GM10266 (cell line): Measurements from ENCODE around the gene CRTAP.

ENCODE experiments used
- DNase-seq: peaks from one replicate; pipeline ENCODE4 v3.0.0; 2012; ENCODE audit errors: extremely low spot score
- CTCF ChIP-seq: IDR thresholded peaks from 2 replicates; pipeline ENCODE4 v1.5.1; 2012; ENCODE audit warnings: mild to moderate bottlenecking, low read depth; ENCODE audit not compliant: control insufficient read depth, insufficient read depth; ENCODE audit errors: missing control alignments

The CRTAP gene

GRCh38 chr3:33128706-33129105 is 14.9 kb downstream of the CRTAP start:
- no peak for TF ChIP-seq CTCF
- no peak for DNase-seq

GRCh38 chr3:33130144-33130543 is 16.3 kb downstream of the CRTAP start:
- no peak for TF ChIP-seq CTCF
- DNase-seq, result no peak

DNA sequence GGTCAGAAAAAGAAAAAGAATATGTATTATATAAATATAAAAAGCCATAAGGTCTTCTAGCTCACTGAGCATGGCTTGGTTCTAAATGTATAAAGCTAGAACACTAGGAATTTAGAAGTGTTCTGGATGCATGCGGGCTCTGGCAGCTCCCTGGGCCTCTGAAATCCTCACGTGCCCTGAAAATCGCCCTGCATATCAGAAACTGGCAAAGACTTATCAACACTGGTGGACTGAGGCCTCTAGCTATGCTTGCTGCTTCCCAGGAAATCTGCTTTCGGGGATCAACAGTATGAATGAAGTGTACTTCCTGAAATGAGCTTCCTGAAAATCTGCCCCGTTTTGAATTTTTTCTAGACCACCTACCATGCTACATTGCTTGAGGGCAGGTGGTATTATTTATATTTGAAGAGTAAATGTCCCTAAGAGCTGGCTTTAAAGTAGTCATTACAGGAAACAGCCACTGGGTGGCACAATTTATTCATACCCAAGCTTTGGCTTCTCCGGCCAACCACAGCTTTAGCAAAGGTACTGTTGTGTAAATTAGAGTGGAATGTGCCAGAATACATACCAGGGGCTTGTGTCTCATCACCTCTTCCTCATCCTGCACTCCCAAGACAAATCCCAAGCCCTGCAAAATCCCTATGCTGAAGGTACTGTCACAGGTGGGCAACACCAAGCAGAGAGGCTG is 17.7 kb downstream of the CRTAP start:
- DNase-seq, result peak; percentile 71
- TF ChIP-seq CTCF, result peak; percentile 68

- peak; percentile 6 for TF ChIP-seq CTCF
- DNase-seq, result no peak
These were observed 18.2 kb downstream of the CRTAP start for GRCh38 chr3:33132019-33132360.

GRCh38 chr3:33134026-33134625 is 20.3 kb downstream of the CRTAP start:
- no peak for DNase-seq

DNA sequence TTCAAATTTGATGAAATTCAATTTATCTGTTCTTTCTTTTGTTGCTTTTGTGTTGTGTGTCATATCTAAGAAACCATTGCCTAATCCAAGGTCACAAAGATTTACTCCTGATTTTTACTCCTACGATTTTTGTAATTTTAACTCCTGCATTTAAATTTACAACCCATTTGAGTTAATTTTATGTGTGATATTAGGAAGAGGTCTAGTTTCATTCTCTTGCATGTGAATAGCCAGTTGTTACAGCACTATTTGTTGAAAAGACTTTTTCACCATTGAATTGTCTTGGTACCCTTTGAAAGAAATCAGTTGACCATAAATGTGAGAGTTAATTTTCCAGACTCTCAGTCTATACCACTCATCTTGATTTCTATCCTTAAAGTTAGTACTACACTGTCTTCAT is 23.9 kb downstream of the CRTAP start:
- no peak for DNase-seq
- TF ChIP-seq CTCF, result no peak

More at GRCh38 chr3:33134026-33134625, 20.3 kb downstream of the CRTAP start:
- TF ChIP-seq CTCF, result no peak

DNA sequence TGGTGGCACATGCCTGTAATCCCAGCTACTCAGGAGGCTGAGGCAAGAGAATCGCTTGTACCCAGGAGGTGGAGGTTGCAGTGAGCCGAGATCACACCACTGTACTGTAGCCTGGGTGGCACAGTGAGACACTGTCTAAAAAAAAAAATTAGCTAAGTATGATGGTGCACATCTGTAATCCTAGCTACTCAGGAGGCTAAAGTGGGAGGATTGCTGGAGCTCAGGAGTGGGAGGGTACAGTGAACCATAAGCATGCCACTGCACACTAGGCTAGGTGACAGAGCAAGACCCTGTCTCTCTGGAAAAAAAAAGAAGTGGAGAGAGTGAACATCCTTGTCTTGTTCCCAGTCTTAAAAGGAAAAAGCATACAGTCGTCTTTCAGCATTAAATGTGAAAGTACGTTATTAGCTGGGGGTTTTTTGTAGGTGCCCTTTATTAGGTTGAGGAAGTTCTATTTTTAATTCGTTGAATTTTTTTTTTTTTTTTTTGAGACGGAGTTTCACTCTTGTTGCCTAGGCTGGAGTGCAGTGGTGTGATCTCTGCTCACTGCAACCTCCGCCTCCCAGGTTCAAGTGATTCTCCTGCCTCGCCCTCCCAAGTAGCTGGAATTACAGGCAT is 25.3 kb downstream of the CRTAP start:
- DNase-seq, result peak; percentile 22

GRCh38 chr3:33139996-33140395 is 26.2 kb downstream of the CRTAP start:
- TF ChIP-seq CTCF, result no peak
- no peak for DNase-seq
